Gastrocnemius medialis (tissue), 4 donors: ENCODE measurements around the gene CD209.

Source experiments
- CTCF ChIP-seq, 5 experiments: fragments of 450-650 bp in 3 of 5; fragments of 200-600 bp in 2 of 5; sonication (generic) in 2 of 5; IDR thresholded peaks in 4 of 5; conservative IDR thresholded peaks in 1 of 5; 1 replicate in 4 of 5; 2 replicates in 1 of 5; pipeline ENCODE4 v1.5.1; 2016 to 2019; ENCODE audit warnings: antibody characterized with exemption in 5 of 5, mild to moderate bottlenecking in 3 of 5, moderate library complexity in 3 of 5
- POLR2A ChIP-seq, 2 donors: fragments of 450-650 bp; IDR thresholded peaks; one replicate each; pipeline ENCODE4 v1.6.1; 2017; ENCODE audit warnings: antibody characterized with exemption in 2 of 2, mild to moderate bottlenecking in 2 of 2, moderate library complexity in 2 of 2

- TF ChIP-seq CTCF (IDR thresholded peaks at IDR 0.05 in 4 of 5, conservative IDR thresholded peaks at IDR 0.05 in 1 of 5) (no peak), POLR2A (IDR thresholded peaks at IDR 0.05) (no peak)
Measured at GRCh38 chr19:7732045-7732444, 15.3 kb downstream of the CD209 start, which contains the start of gene CLEC4G.
